Ishikawa (cell line): Measurements from ENCODE around the gene CHRM3.

Experiments used
- CEBPB ChIP-seq: IDR thresholded peaks from 2 replicates; pipeline ENCODE4 v1.6.1; 2012
- CREB1 ChIP-seq: IDR thresholded peaks from 2 replicates; pipeline ENCODE4 v1.6.1; 2012; ENCODE audit warnings: low read depth
- EGR1 ChIP-seq: IDR thresholded peaks from 2 replicates; pipeline ENCODE4 v1.6.1; 2012
- EP300 ChIP-seq: IDR thresholded peaks from 2 replicates; pipeline ENCODE4 v1.6.1; 2012; ENCODE audit warnings: borderline replicate concordance
- FOXM1 ChIP-seq: IDR thresholded peaks from 2 replicates; pipeline ENCODE4 v1.6.1; 2012; ENCODE audit warnings: low read depth, borderline replicate concordance
- NFIC ChIP-seq: IDR thresholded peaks from 2 replicates; pipeline ENCODE4 v1.6.1; 2012
- RAD21 ChIP-seq: IDR thresholded peaks from 2 replicates; pipeline ENCODE4 v1.6.1; 2012; ENCODE audit warnings: low read depth
- TAF1 ChIP-seq: IDR thresholded peaks from 2 replicates; pipeline ENCODE4 v1.6.1; 2012; ENCODE audit warnings: low read depth, mild to moderate bottlenecking
- TCF12 ChIP-seq: IDR thresholded peaks from 2 replicates; pipeline ENCODE4 v1.6.1; 2012; ENCODE audit warnings: low read depth
- YY1 ChIP-seq: IDR thresholded peaks from 2 replicates; pipeline ENCODE4 v1.6.1; 2012; ENCODE audit warnings: low read depth
- ZBTB7A ChIP-seq: IDR thresholded peaks from 2 replicates; pipeline ENCODE4 v1.6.1; 2012; ENCODE audit warnings: low read depth
- TF ChIP-seq, protein P1 (sequence below): IDR thresholded peaks from 2 replicates; pipeline ENCODE4 v1.6.1; 2012
- TF ChIP-seq, protein P2 (sequence below): IDR thresholded peaks from 2 replicates; pipeline ENCODE4 v1.6.1; 2012
- TF ChIP-seq, protein P3 (sequence below): IDR thresholded peaks from 2 replicates; pipeline ENCODE4 v1.6.1; 2012; ENCODE audit warnings: low read depth, mild to moderate bottlenecking

DNA sequence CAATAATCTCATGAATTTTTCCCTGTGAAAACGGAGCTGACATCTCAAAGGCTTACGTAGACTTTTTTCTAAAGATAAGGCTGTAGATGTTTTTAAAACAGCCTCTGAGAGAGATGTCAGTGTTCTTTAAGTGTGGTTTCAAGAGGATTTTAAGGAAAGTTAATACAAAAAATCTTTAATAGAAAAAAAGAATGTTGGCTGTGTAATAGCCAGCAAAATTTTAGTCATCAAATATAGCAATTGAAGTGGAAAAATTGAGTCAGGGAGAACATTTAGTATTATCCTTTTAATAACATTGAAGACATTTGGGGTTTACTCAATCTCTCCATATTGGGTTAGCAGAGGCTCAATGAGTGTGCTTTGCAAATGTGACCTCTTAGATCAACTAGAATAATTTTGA lies 38.6 kb upstream of the CHRM3 start:
- TF ChIP-seq EGR1 (no peak), RAD21 (no peak), CEBPB (no peak), TAF1 (no peak), NFIC (no peak), EP300 (no peak), CREB1 (no peak), ZBTB7A (no peak), YY1 (no peak), FOXM1 (no peak), TCF12 (no peak)
- TF ChIP-seq, protein P1, sequence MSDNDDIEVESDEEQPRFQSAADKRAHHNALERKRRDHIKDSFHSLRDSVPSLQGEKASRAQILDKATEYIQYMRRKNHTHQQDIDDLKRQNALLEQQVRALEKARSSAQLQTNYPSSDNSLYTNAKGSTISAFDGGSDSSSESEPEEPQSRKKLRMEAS, result no peak
- TF ChIP-seq, protein P2, sequence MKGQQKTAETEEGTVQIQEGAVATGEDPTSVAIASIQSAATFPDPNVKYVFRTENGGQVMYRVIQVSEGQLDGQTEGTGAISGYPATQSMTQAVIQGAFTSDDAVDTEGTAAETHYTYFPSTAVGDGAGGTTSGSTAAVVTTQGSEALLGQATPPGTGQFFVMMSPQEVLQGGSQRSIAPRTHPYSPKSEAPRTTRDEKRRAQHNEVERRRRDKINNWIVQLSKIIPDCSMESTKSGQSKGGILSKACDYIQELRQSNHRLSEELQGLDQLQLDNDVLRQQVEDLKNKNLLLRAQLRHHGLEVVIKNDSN, result no peak
- TF ChIP-seq, protein P3, sequence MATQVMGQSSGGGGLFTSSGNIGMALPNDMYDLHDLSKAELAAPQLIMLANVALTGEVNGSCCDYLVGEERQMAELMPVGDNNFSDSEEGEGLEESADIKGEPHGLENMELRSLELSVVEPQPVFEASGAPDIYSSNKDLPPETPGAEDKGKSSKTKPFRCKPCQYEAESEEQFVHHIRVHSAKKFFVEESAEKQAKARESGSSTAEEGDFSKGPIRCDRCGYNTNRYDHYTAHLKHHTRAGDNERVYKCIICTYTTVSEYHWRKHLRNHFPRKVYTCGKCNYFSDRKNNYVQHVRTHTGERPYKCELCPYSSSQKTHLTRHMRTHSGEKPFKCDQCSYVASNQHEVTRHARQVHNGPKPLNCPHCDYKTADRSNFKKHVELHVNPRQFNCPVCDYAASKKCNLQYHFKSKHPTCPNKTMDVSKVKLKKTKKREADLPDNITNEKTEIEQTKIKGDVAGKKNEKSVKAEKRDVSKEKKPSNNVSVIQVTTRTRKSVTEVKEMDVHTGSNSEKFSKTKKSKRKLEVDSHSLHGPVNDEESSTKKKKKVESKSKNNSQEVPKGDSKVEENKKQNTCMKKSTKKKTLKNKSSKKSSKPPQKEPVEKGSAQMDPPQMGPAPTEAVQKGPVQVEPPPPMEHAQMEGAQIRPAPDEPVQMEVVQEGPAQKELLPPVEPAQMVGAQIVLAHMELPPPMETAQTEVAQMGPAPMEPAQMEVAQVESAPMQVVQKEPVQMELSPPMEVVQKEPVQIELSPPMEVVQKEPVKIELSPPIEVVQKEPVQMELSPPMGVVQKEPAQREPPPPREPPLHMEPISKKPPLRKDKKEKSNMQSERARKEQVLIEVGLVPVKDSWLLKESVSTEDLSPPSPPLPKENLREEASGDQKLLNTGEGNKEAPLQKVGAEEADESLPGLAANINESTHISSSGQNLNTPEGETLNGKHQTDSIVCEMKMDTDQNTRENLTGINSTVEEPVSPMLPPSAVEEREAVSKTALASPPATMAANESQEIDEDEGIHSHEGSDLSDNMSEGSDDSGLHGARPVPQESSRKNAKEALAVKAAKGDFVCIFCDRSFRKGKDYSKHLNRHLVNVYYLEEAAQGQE, result no peak
